Large intestine (tissue), 3 donors: ENCODE data around the gene SIRPB2. TPM values are rescaled to one million over a fixed set of nuclear protein-coding genes. Genes with fewer than 3 reads are reported as not detected.

Source experiments
- DNase-seq, 2 donors: peaks; one replicate each; pipeline versions ENCODE4 v3.0.0 to v3.0.0-alpha.2; 2013
- H3K27ac ChIP-seq: one replicate; pipeline ENCODE4 v1.5.1; 2013; ENCODE audit warnings: low read length
- H3K27me3 ChIP-seq: 2 replicates; pipeline ENCODE4 v1.6.1; 2013; ENCODE audit warnings: low read length; ENCODE audit not compliant: control insufficient read depth, insufficient read depth
- H3K36me3 ChIP-seq: 2 replicates; pipeline ENCODE4 v1.6.1; 2013; ENCODE audit warnings: low read length; ENCODE audit not compliant: control insufficient read depth, insufficient read depth
- H3K4me1 ChIP-seq: one replicate; pipeline ENCODE4 v1.6.1; 2013; ENCODE audit warnings: low read length; ENCODE audit not compliant: control insufficient read depth, insufficient read depth
- H3K4me3 ChIP-seq: one replicate; pipeline ENCODE4 v1.5.1; 2013; ENCODE audit warnings: low read length
- H3K9me3 ChIP-seq: one replicate; pipeline ENCODE4 v1.6.1; 2013; ENCODE audit warnings: mild to moderate bottlenecking, low read depth, low read length, moderate library complexity; ENCODE audit not compliant: control insufficient read depth
- WGBS: methylation state at CpG from one replicate; pipeline ENCODE4 v1.1.5; 2013; ENCODE audit warnings: low lambda C conversion rate; ENCODE audit not compliant: insufficient coverage; 5-methylcytosine and 5-hydroxymethylcytosine counted together
- polyA plus RNA-seq: library from polyadenylated mRNA; unstranded; fragments of 120-200 nt; gene quantifications from one replicate; pipeline ENCODE4 v1.2.1, GENCODE V29; 2013

SIRPB2 gene
- polyA plus RNA-seq, 1 donor = 1.4 TPM

- no peak overlapping the region for H3K4me3 ChIP-seq
- H3K27me3 ChIP-seq = no peaks in the 10 kb centered on the region
- H3K4me1 ChIP-seq = peaks cover 5% of the 10 kb centered on the region
- no CpG with 5 or more reads among the region's 3 CpGs for WGBS
- no peaks in the 10 kb centered on the region for H3K9me3 ChIP-seq
- H3K36me3 ChIP-seq = no peaks in the 10 kb centered on the region
- no peak overlapping the region for H3K27ac ChIP-seq
- peak in 1 of 2 donors; percentile 36 for DNase-seq
Observed at GRCh38 chr20:1427457-1428054, 63.7 kb downstream of the SIRPB2 start.

- DNase-seq = no peak
- H3K27ac ChIP-seq = no peak overlapping the region
- no peak overlapping the region for H3K4me3 ChIP-seq
- H3K27me3 ChIP-seq = no peaks in the 10 kb centered on the region
- no peaks in the 10 kb centered on the region for H3K36me3 ChIP-seq
- H3K9me3 ChIP-seq = no peaks in the 10 kb centered on the region
- WGBS = no CpG with 5 or more reads among the region's 4 CpGs
- peaks cover 5% of the 10 kb centered on the region for H3K4me1 ChIP-seq
Observed at GRCh38 chr20:1426231-1426849, 64.9 kb downstream of the SIRPB2 start.

Other genes starting within 250 kb of the SIRPB2 start
- 2.3 TPM for gene SNPH, start 225.1 kb downstream of the SIRPB2 start, polyA plus RNA-seq
- 62.8 TPM for gene SDCBP2, start 162.3 kb downstream of the SIRPB2 start, polyA plus RNA-seq
- 259 TPM for gene FKBP1A, start 98.4 kb downstream of the SIRPB2 start, polyA plus RNA-seq
- 73.3 TPM for gene NSFL1C, start 24.6 kb downstream of the SIRPB2 start, polyA plus RNA-seq
- 0.19 TPM for gene SIRPD, start 66.3 kb upstream of the SIRPB2 start, polyA plus RNA-seq
- 1.6 TPM for gene SIRPB1, start 128.6 kb upstream of the SIRPB2 start, polyA plus RNA-seq
- gene SIRPG, start 166.4 kb upstream of the SIRPB2 start, polyA plus RNA-seq = 0.94 TPM